Left kidney (tissue), 2 donors: ENCODE measurements around the gene TMEM63C. TPM values are rescaled to one million over a fixed set of nuclear protein-coding genes. Genes with fewer than 3 reads are reported as not detected.

Experiments
- DNase-seq: peaks from one replicate; pipeline ENCODE4 v3.0.0-alpha.2; 2013
- polyA plus RNA-seq: library from polyadenylated mRNA; unstranded; fragments of 120-200 nt; gene quantifications from one replicate; pipeline ENCODE4 v1.2.1, GENCODE V29; 2013; ENCODE audit not compliant: insufficient read length

Gene TMEM63C
- polyA plus RNA-seq, 1 donor = 2.8 TPM

DNA sequence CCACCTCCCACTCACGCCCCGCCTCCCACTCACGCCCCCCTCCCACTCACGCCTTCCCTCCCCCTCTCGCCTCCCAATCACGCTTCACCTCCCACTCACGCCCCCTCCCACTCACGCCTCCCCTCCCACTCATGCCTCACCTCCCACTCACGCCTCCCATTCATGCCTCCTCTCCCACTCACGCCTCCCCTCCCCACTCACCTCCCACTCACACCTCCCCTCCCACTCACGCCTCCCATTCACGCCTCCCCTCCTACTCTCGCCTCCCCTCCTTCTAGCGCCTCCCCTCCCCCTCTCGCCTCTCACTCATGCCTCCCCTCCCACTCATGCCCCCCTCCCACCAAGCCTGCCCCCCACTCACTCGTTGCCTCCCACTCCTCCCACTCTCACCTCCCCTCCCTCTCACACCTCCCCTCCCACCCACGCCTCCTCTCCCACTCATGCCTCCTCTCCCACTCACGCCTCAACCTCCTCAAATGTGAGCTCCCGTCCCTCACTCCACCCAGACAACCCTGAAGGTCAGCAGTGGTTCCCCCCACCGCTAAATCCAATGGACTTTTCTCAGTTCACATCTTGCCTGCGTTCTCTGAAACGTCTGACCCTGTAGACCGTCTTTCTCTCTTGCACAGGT, 39.8 kb downstream of the TMEM63C start:
- no peak for DNase-seq

- no peak for DNase-seq
Observed at GRCh38 chr14:77222546-77223225, 41.1 kb downstream of the TMEM63C start.

DNA sequence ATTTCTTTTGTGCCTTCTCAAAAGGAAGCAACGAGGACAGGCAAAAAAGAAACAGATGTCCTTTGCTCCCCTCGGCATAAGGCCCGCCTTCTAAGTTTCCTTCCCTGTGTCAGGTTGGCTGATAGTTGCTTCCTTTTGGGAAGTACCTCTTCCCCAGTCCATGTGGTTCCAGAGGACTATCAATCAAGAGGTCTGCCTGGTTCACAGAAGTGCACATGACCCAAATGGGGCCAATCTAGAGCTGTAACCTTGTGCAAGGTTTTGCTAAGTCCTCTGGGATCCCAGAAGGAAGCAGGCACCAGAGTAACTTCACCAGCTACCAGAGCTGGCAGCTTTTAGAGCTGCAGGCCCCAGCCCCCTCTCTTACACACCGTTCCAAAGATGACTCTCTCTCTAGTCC, 42.6 kb downstream of the TMEM63C start:
- DNase-seq = no peak

GRCh38 chr14:77225254-77225653, 43.7 kb downstream of the TMEM63C start:
- no peak for DNase-seq

- DNase-seq = no peak
Observed at GRCh38 chr14:77225892-77226557, 44.4 kb downstream of the TMEM63C start.

GRCh38 chr14:77228056-77228455, 46.5 kb downstream of the TMEM63C start:
- DNase-seq = no peak

DNA sequence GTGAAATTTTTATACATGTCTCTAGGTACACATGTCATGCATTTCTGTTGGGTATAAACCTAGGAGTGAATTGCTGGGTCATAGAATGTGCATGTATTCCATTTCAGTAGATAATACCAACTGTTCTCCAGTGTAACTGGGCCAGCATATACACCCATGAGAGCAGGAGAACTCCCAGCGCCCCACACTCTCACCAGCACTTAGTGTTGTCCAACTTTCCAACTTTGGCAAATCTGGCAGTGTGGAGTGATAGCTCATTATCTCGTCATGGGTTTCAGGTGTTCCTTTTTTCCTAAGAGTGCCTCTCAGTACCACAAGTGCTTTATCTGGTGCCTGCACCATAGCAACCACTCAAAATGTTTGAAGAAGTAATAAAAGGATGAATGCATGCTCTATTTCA, 49.3 kb downstream of the TMEM63C start:
- no peak for DNase-seq

DNA sequence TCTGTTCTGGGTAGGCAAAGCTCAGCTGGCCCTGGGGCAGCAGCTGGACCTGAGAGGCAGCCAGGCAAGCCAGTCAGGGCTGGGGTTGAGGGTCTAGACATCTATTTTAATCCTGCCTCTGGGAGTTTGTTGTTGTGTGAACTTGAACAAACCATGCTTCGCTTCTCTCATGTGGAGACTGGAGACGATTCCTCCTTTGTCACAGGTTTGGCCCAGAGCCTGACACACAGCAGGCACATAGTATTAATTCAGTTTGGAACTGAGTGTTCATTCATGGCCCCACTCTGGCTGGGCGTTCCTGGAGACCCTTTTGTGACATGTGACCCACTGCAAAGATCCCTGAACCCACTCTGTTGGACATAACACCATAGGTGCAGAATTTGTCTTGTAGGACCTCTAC, 50.1 kb downstream of the TMEM63C start:
- DNase-seq = no peak

DNA sequence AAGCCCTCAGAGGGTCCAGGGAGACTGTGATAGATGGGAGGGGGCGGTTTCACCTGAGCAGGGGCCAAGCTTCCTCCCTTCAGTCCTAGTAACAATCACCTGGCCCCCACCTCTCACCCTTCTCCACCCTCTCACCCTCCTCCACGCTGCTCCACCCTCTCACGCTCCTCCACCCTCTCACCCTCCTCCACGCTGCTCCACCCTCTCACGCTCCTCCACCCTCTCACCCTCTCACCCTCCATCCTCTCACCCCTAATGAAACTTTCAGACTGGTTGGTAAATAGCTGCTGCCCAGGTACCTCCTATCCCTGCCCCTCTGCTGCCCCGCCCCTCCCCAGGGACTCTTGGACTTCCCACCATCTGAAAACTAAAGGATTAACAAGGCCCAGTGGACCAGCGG, 55.2 kb downstream of the TMEM63C start:
- no peak for DNase-seq

- no peak for DNase-seq
Observed at GRCh38 chr14:77238356-77238755, 56.8 kb downstream of the TMEM63C start.

DNA sequence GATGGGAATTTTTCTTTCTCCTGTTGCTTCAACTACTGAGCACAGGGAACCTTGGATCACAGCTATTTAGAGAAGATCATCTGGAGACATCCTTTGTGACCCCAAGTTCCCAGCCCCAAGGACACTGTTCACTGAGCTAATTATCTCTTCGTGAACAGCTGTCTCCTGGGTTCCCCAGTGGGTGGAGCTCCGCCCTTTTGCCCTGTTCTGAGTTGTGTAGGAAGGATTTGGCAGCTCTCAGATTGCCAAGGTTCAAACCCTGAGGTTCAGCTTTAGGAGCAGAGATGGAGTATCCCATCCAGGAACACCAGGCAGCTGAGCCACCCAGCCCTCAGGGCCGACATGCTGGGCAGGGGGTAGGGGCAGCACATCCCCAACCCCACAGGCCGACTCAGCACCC, 57.4 kb downstream of the TMEM63C start:
- no peak for DNase-seq

GRCh38 chr14:77239412-77239811, 57.8 kb downstream of the TMEM63C start:
- no peak for DNase-seq

- DNase-seq = no peak
Observed at GRCh38 chr14:77240336-77240915, 58.8 kb downstream of the TMEM63C start.

DNA sequence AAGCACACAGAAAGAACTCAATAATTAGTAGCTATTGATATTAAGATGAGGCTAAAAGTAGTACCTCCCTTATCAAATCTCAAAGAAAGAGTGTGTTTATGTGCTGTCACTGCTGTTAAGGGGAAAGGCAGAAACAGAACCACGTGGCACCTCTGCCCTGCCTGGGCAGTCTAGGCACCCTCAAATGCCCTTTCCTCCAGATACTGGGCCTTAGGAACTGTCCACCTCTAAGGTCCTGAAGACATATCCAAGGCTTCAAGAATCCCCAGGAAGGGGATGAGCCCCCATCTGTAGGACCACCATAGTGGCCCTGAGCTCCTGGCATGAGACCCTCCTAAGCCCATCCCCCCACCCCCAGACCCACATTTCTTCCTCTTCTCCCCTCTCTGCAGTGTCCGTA, 60.4 kb downstream of the TMEM63C start:
- no peak for DNase-seq

DNA sequence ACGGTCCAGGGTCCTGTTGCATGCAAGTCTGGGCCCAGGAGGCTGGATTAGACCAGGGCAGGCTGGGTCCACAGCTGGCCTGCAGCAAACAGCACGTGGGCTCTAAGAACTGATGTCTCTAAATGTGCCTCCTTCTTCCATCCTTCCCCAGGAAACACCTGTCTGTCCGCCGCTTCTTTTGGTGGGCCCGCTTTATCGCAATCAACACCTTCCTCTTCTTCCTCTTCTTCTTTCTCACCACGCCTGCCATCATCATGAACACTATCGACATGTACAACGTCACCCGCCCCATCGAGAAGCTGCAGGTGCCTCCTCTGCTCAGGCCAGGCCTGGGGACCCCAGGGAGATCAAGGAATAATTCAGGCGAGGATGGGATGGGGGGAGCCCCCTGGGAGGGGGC, 61.2 kb downstream of the TMEM63C start:
- DNase-seq = no peak

- DNase-seq = no peak
Observed at GRCh38 chr14:77243853-77244252, 62.3 kb downstream of the TMEM63C start.

GRCh38 chr14:77245820-77246219, 64.2 kb downstream of the TMEM63C start:
- DNase-seq = no peak

DNA sequence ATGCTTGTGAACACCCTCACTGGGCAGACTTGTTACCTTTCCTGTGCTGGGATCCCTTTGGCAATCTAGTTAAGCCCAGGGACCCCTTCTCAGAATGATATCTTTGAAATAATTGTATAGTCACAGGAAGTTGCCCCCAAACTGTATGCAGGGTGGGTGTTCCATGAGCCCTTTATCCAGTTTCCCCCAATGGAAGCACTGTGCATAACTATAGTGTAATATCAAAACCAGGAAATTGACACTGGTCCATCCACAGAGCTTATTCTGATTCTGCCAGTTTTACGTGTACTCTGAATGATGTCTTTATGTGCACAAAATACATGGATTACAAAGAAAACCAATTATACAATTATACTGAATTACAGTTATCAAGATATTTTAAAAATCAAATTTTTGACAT, 65.2 kb downstream of the TMEM63C start:
- no peak for DNase-seq

DNA sequence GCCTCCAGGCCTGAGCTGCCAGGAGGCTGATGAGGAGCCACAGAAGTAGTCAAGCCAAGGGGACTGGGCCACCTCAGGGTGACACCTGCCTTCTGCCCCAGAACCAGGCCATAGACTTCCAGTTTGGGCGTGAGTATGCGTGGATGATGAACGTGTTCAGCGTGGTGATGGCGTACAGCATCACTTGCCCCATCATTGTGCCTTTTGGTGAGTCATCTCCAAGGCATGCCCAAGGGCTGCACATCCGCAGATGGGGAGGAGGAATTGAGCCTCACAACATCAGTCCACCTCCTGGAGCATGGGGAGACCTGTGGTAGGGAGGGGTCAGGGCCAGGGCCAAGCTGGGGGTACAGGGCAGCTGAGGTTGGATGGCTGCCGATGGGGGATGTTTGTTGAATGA, 67.1 kb downstream of the TMEM63C start:
- DNase-seq = no peak

DNA sequence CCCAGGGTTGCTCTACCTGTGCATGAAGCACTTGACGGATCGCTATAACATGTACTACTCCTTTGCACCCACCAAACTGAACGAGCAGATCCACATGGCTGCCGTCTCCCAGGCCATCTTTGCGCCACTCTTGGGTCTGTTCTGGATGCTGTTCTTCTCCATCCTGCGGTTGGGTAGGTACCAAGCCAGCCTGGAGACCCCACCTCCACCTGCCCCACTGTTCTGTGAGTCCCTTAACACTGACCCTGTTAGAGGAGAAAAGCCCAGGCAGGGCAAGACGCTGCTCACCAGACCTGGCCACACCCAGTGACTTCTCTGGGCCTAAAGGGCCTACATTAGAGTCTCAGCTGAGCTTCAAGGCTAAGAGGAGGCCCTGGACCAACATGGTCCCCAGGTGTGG, 67.7 kb downstream of the TMEM63C start:
- no peak for DNase-seq

DNA sequence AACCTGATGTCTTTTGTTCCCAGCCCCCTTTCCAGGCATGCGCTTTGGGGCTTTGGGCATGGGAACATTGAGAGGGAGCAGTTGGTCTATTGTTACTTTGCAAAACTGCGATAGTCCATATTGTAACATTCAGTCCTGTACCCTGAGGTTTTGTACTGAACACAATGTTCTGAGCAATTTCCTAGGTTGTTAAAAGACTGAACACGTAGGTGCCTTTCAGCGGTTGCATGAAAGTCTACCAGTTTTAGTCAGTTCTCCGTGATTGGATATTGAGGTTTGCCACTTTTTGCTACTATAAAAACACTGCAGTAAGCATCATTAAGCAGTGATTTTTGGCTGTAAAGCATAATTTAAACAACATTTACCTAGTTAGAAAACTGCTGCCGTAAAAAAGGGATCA, 69.3 kb downstream of the TMEM63C start:
- no peak for DNase-seq

- no peak for DNase-seq
Observed at GRCh38 chr14:77251870-77252269, 70.3 kb downstream of the TMEM63C start.
